ENCODE data around the gene USP48.
A peak's percentile ranks its signal among the peaks of the same experiment; 100 is the strongest.

USP48 gene

DNA sequence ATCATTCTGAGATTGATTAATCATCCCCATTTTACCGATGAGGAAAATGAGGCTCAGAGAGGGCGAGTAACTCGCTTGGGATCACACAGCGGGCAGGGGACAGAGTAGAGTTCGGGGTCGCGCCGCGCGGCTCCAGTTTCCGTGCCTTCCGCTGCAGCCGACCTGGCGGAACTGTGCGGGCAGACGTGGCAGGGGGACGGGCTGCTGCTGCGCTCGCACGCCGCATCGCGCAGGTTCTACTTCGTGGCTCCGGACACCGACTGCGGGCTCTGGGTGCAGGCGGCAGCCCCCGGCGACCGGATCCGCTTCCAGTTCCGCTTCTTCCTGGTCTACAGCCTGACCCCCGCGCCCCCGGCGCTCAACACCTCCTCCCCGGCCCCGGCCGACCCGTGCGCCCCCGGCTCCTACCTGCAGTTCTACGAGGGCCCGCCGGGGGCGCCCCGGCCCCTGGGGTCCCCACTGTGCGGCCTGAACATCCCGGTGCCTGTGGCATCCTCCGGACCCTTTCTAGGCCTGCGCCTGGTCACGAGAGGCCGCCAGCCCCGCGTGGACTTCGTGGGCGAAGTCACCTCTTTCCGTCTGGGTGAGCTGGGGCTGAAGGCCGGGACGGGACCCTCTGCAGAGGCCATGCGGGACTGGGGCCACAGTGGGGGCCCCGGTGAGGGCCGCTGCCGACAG is 31.4 kb upstream of the USP48 start:
- Histone ChIP-seq H3K9ac (ENCODE audit: low read length) (no peak overlapping the region), H3K27me3 (ENCODE audit: low read length) (no peaks in the 10 kb centered on the region), H3K9me2 (replicated peaks; ENCODE audit: insufficient read depth, low read length) (no peaks in the 10 kb centered on the region), H4K20me1 (ENCODE audit: low read depth, low read length) (no peaks in the 10 kb centered on the region), H2AFZ (ENCODE audit: low read depth, low read length, severe bottlenecking) (no peak overlapping the region), H3K36me3 (ENCODE audit: low read length) (no peaks in the 10 kb centered on the region), H3F3A (ENCODE audit: insufficient read depth) (no peaks in the 10 kb centered on the region), H3K79me2 (ENCODE audit: insufficient read depth, low read length) (no peaks in the 10 kb centered on the region), H3K4me3 (ENCODE audit: insufficient read depth, low read length, poor library complexity, severe bottlenecking) (no peak overlapping the region), H3K27ac (ENCODE audit: low read depth, low read length) (no peak overlapping the region), H3K9me3 (ENCODE audit: insufficient read depth, low read length) (no peaks in the 10 kb centered on the region), H3K4me2 (ENCODE audit: low read depth, low read length, poor library complexity, severe bottlenecking) (no peak overlapping the region)
- TF ChIP-seq, protein P1, sequence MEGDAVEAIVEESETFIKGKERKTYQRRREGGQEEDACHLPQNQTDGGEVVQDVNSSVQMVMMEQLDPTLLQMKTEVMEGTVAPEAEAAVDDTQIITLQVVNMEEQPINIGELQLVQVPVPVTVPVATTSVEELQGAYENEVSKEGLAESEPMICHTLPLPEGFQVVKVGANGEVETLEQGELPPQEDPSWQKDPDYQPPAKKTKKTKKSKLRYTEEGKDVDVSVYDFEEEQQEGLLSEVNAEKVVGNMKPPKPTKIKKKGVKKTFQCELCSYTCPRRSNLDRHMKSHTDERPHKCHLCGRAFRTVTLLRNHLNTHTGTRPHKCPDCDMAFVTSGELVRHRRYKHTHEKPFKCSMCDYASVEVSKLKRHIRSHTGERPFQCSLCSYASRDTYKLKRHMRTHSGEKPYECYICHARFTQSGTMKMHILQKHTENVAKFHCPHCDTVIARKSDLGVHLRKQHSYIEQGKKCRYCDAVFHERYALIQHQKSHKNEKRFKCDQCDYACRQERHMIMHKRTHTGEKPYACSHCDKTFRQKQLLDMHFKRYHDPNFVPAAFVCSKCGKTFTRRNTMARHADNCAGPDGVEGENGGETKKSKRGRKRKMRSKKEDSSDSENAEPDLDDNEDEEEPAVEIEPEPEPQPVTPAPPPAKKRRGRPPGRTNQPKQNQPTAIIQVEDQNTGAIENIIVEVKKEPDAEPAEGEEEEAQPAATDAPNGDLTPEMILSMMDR (IDR thresholded peaks at IDR 0.05; ENCODE audit: insufficient read depth, low read length, poor library complexity, severe bottlenecking) = peak; percentile 18
- no peak for TF ChIP-seq EZH2phosphoT487 (conservative IDR thresholded peaks at IDR 0.05; ENCODE audit: low read length)

DNA sequence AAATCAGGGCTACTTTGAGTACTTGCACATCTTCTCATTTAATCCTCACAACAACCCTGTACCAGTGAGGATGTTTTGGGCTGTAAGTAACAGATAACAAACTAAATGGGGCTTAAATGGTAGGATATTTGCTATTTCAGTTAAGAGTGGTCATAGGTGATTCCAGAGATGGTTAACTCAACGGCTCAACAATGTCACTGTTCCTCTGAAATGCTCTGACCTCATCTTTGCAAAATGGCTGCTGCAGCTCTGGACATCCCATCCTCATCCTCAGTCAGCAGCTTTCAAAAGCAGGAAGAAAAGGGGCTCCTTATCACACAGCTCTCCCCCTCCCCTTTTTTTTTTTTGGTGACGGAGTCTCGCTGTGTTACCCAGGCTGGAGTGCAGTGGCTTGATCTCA is 30.6 kb upstream of the USP48 start:
- Histone ChIP-seq H3K4me2 (ENCODE audit: low read depth, low read length, poor library complexity, severe bottlenecking) (no peak overlapping the region), H3K27ac (ENCODE audit: low read depth, low read length) (no peak overlapping the region)
- no peak for TF ChIP-seq EZH2phosphoT487 (conservative IDR thresholded peaks at IDR 0.05; ENCODE audit: low read length)
- TF ChIP-seq, protein P1 (IDR thresholded peaks at IDR 0.05; ENCODE audit: insufficient read depth, low read length, poor library complexity, severe bottlenecking) = no peak

DNA sequence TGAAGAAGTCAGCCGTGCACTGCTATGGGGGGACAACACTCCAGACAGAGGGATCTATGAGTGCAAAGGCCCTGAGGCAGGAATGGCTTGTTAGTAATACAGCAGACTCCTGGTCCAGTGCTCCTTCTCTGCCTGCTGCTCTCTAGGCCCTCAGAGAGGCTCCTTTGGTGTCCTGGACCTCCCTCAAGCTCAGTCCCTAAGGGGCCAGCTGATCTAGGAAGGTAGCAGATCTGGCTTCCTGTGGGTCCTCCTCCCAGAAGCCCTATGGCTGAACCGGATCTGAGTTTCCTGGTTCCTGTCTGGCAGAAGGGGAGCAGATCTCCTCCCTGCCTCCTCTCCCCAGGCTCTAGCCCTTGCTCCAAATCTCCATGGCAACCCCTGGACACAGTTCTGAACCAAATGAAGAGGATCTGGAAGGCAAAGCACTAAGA is 28.9 kb upstream of the USP48 start, which contains the start of gene LDLRAD2:
Gene LDLRAD2, plus strand, starts transcription at position 391 of the 431 bp plus-strand sequence. CDS start 187 bp downstream, outside the sequence.
- H3K27me3 ChIP-seq (ENCODE audit: low read length) = no peaks in the 10 kb centered on the region
- TF ChIP-seq, protein P1 (IDR thresholded peaks at IDR 0.05; ENCODE audit: insufficient read depth, low read length, poor library complexity, severe bottlenecking) = no peak
- TF ChIP-seq EZH2phosphoT487 (conservative IDR thresholded peaks at IDR 0.05; ENCODE audit: low read length) = no peak
- H3K9me2 ChIP-seq (replicated peaks; ENCODE audit: insufficient read depth, low read length) = no peaks in the 10 kb centered on the region
- H3K4me3 ChIP-seq (ENCODE audit: insufficient read depth, low read length, poor library complexity, severe bottlenecking) = no peak within 1 kb of the TSS
- no peak within 1 kb of the TSS for H3K4me2 ChIP-seq (ENCODE audit: low read depth, low read length, poor library complexity, severe bottlenecking)
- H3K79me2 ChIP-seq (ENCODE audit: insufficient read depth, low read length) = no peaks in the 10 kb centered on the region
- H4K20me1 ChIP-seq (ENCODE audit: low read depth, low read length) = no peaks in the 10 kb centered on the region
- no peak within 1 kb of the TSS for H2AFZ ChIP-seq (ENCODE audit: low read depth, low read length, severe bottlenecking)
- H3K9me3 ChIP-seq (ENCODE audit: insufficient read depth, low read length) = no peaks in the 10 kb centered on the region
- no peak within 1 kb of the TSS for H3K9ac ChIP-seq (ENCODE audit: low read length)
- no peaks in the 10 kb centered on the region for H3K36me3 ChIP-seq (ENCODE audit: low read length)
- H3F3A ChIP-seq (ENCODE audit: insufficient read depth) = no peaks in the 10 kb centered on the region
- no peak within 1 kb of the TSS for H3K27ac ChIP-seq (ENCODE audit: low read depth, low read length)

More for the DNA sequence above, 30.6 kb upstream of the USP48 start:
- H3K36me3 ChIP-seq (ENCODE audit: low read length) = no peaks in the 10 kb centered on the region
- no peaks in the 10 kb centered on the region for H3K27me3 ChIP-seq (ENCODE audit: low read length)
- H3K9me3 ChIP-seq (ENCODE audit: insufficient read depth, low read length) = no peaks in the 10 kb centered on the region
- no peaks in the 10 kb centered on the region for H3K79me2 ChIP-seq (ENCODE audit: insufficient read depth, low read length)
- H4K20me1 ChIP-seq (ENCODE audit: low read depth, low read length) = no peaks in the 10 kb centered on the region
- H2AFZ ChIP-seq (ENCODE audit: low read depth, low read length, severe bottlenecking) = no peak overlapping the region
- no peaks in the 10 kb centered on the region for H3F3A ChIP-seq (ENCODE audit: insufficient read depth)
- H3K9me2 ChIP-seq (replicated peaks; ENCODE audit: insufficient read depth, low read length) = no peaks in the 10 kb centered on the region
- no peak overlapping the region for H3K4me3 ChIP-seq (ENCODE audit: insufficient read depth, low read length, poor library complexity, severe bottlenecking)
- H3K9ac ChIP-seq (ENCODE audit: low read length) = no peak overlapping the region
